Measurements from ENCODE around the gene OR5D14.

DNA sequence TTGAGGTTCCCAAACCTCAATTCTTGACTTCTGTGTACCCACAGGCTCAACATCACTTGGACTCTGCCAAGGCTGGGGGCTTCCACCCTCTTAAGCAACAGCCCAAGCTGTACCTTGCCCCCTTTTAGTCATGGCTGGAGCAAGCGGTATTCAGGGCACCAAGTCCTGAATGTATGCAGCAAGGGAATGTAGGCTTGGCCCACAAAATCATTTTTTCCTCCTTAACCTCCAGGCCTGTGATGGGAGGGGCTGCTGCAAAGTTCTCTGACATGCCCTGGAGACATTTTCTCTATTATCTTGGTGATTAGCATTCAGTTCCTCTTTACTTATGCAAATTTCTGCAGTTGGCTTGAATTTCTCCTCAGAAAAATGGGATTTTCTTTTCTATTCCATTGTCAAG is 10.9 kb downstream of the OR5D14 start:
- no peak for TF ChIP-seq POLR2A (IDR thresholded peaks at IDR 0.05)
- TF ChIP-seq, protein P1, sequence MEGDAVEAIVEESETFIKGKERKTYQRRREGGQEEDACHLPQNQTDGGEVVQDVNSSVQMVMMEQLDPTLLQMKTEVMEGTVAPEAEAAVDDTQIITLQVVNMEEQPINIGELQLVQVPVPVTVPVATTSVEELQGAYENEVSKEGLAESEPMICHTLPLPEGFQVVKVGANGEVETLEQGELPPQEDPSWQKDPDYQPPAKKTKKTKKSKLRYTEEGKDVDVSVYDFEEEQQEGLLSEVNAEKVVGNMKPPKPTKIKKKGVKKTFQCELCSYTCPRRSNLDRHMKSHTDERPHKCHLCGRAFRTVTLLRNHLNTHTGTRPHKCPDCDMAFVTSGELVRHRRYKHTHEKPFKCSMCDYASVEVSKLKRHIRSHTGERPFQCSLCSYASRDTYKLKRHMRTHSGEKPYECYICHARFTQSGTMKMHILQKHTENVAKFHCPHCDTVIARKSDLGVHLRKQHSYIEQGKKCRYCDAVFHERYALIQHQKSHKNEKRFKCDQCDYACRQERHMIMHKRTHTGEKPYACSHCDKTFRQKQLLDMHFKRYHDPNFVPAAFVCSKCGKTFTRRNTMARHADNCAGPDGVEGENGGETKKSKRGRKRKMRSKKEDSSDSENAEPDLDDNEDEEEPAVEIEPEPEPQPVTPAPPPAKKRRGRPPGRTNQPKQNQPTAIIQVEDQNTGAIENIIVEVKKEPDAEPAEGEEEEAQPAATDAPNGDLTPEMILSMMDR (IDR thresholded peaks at IDR 0.05): no peak

Measured in thyroid gland (tissue), 4 donors.